ENCODE measurements around the gene SLC26A9. TPM values are rescaled to one million over a fixed set of nuclear protein-coding genes. Genes with fewer than 3 reads are reported as not detected.

Gene SLC26A9
- total RNA-seq, 1 donor, result not detected

GRCh38 chr1:205985330-205986005, 42.2 kb upstream of the SLC26A9 start:
- Histone ChIP-seq H3K27ac (ENCODE audit: low read depth, low read length) (no peak overlapping the region), H3K79me2 (ENCODE audit: insufficient read depth, low read length) (no peaks in the 10 kb centered on the region), H4K20me1 (ENCODE audit: insufficient read depth, low read length) (peaks cover 12% of the 10 kb centered on the region), H3K9me3 (ENCODE audit: low read depth, low read length) (no peaks in the 10 kb centered on the region), H3K4me3 (ENCODE audit: insufficient read depth, low read length) (no peak overlapping the region), H3K27me3 (ENCODE audit: insufficient read depth, low read length) (no peaks in the 10 kb centered on the region), H3K4me2 (ENCODE audit: insufficient read depth, low read length) (no peak overlapping the region), H3K4me1 (ENCODE audit: insufficient read depth, low read length) (peaks cover 15% of the 10 kb centered on the region), H3K36me3 (ENCODE audit: insufficient read depth, low read length) (peaks cover 21% of the 10 kb centered on the region), H2AFZ (ENCODE audit: low read length) (no peak overlapping the region)
- no peak for DNase-seq (ENCODE audit: insufficient read length, low spot score, missing footprints)
- no peak for TF ChIP-seq CTCF (IDR thresholded peaks at IDR 0.05; ENCODE audit: extremely low read depth, low read depth, low read length)

- no peak overlapping the region for H2AFZ ChIP-seq (ENCODE audit: low read length)
- peak; percentile 87 for TF ChIP-seq CTCF (IDR thresholded peaks at IDR 0.05; ENCODE audit: extremely low read depth, low read depth, low read length)
Observed at GRCh38 chr1:205983925-205984725, 40.9 kb upstream of the SLC26A9 start.

GRCh38 chr1:205981257-205981656, 38.0 kb upstream of the SLC26A9 start:
- no peaks in the 10 kb centered on the region for H3K27me3 ChIP-seq (ENCODE audit: insufficient read depth, low read length)
- no peak for DNase-seq (ENCODE audit: insufficient read length, low spot score, missing footprints)
- no peak for TF ChIP-seq CTCF (IDR thresholded peaks at IDR 0.05; ENCODE audit: extremely low read depth, low read depth, low read length)
- peaks cover 10% of the 10 kb centered on the region for H3K4me1 ChIP-seq (ENCODE audit: insufficient read depth, low read length)
- no peak overlapping the region for H2AFZ ChIP-seq (ENCODE audit: low read length)
- H4K20me1 ChIP-seq (ENCODE audit: insufficient read depth, low read length), result peaks cover 3% of the 10 kb centered on the region
- H3K9me3 ChIP-seq (ENCODE audit: low read depth, low read length), result no peaks in the 10 kb centered on the region
- H3K4me2 ChIP-seq (ENCODE audit: insufficient read depth, low read length), result no peak overlapping the region
- H3K36me3 ChIP-seq (ENCODE audit: insufficient read depth, low read length), result peaks cover 14% of the 10 kb centered on the region
- no peaks in the 10 kb centered on the region for H3K79me2 ChIP-seq (ENCODE audit: insufficient read depth, low read length)
- H3K4me3 ChIP-seq (ENCODE audit: insufficient read depth, low read length), result no peak overlapping the region
- no peak overlapping the region for H3K27ac ChIP-seq (ENCODE audit: low read depth, low read length)

More at GRCh38 chr1:205983925-205984725, 40.9 kb upstream of the SLC26A9 start:
- Histone ChIP-seq H3K9me3 (ENCODE audit: low read depth, low read length) (no peaks in the 10 kb centered on the region), H3K79me2 (ENCODE audit: insufficient read depth, low read length) (no peaks in the 10 kb centered on the region), H3K4me1 (ENCODE audit: insufficient read depth, low read length) (peaks cover 15% of the 10 kb centered on the region), H3K4me2 (ENCODE audit: insufficient read depth, low read length) (no peak overlapping the region), H3K27ac (ENCODE audit: low read depth, low read length) (no peak overlapping the region), H3K27me3 (ENCODE audit: insufficient read depth, low read length) (no peaks in the 10 kb centered on the region), H3K36me3 (ENCODE audit: insufficient read depth, low read length) (peaks cover 14% of the 10 kb centered on the region), H3K4me3 (ENCODE audit: insufficient read depth, low read length) (no peak overlapping the region), H4K20me1 (ENCODE audit: insufficient read depth, low read length) (peaks cover 3% of the 10 kb centered on the region)
- DNase-seq (ENCODE audit: insufficient read length, low spot score, missing footprints), result peak; percentile 94

- peaks cover 11% of the 10 kb centered on the region for H3K4me1 ChIP-seq (ENCODE audit: insufficient read depth, low read length)
- H3K79me2 ChIP-seq (ENCODE audit: insufficient read depth, low read length), result no peaks in the 10 kb centered on the region
- no peak overlapping the region for H2AFZ ChIP-seq (ENCODE audit: low read length)
- no peaks in the 10 kb centered on the region for H3K9me3 ChIP-seq (ENCODE audit: low read depth, low read length)
- no peak for TF ChIP-seq CTCF (IDR thresholded peaks at IDR 0.05; ENCODE audit: extremely low read depth, low read depth, low read length)
- H3K4me2 ChIP-seq (ENCODE audit: insufficient read depth, low read length), result no peak overlapping the region
- no peak overlapping the region for H3K27ac ChIP-seq (ENCODE audit: low read depth, low read length)
- no peak for DNase-seq (ENCODE audit: insufficient read length, low spot score, missing footprints)
- no peaks in the 10 kb centered on the region for H3K27me3 ChIP-seq (ENCODE audit: insufficient read depth, low read length)
- H4K20me1 ChIP-seq (ENCODE audit: insufficient read depth, low read length), result no peaks in the 10 kb centered on the region
- H3K36me3 ChIP-seq (ENCODE audit: insufficient read depth, low read length), result peaks cover 14% of the 10 kb centered on the region
- no peak overlapping the region for H3K4me3 ChIP-seq (ENCODE audit: insufficient read depth, low read length)
Observed at GRCh38 chr1:205980237-205980870, 37.1 kb upstream of the SLC26A9 start.

Data from osteoblast (primary cell).